ENCODE results near the gene POU2AF2.

DNA sequence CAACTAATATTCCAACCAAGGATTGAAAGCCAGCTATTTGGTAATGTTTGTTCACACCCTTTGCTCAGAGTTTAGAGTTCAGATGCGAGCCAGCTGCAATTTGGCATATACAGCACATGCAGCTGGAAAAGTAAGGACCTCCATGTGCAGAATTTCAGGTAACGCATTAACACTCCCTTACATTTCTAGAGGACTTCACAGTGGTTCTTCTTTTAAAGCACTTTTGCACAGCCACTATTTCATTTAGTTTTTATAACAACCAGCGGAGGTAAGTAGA lies 56.3 kb downstream of the POU2AF2 start:
- TF ChIP-seq, protein P1, sequence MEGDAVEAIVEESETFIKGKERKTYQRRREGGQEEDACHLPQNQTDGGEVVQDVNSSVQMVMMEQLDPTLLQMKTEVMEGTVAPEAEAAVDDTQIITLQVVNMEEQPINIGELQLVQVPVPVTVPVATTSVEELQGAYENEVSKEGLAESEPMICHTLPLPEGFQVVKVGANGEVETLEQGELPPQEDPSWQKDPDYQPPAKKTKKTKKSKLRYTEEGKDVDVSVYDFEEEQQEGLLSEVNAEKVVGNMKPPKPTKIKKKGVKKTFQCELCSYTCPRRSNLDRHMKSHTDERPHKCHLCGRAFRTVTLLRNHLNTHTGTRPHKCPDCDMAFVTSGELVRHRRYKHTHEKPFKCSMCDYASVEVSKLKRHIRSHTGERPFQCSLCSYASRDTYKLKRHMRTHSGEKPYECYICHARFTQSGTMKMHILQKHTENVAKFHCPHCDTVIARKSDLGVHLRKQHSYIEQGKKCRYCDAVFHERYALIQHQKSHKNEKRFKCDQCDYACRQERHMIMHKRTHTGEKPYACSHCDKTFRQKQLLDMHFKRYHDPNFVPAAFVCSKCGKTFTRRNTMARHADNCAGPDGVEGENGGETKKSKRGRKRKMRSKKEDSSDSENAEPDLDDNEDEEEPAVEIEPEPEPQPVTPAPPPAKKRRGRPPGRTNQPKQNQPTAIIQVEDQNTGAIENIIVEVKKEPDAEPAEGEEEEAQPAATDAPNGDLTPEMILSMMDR (conservative IDR thresholded peaks at IDR 0.05 in 1 of 2, IDR thresholded peaks at IDR 0.05 in 1 of 2; ENCODE audit: extremely low read depth in 1 of 2, insufficient read depth in 1 of 2, low read depth in 1 of 2, low read length in 2 of 2), result no peak
- TF ChIP-seq EZH2 (IDR thresholded peaks at IDR 0.05; ENCODE audit: borderline replicate concordance, low read length), result no peak
